ENCODE data around the gene TCF20.

DNA sequence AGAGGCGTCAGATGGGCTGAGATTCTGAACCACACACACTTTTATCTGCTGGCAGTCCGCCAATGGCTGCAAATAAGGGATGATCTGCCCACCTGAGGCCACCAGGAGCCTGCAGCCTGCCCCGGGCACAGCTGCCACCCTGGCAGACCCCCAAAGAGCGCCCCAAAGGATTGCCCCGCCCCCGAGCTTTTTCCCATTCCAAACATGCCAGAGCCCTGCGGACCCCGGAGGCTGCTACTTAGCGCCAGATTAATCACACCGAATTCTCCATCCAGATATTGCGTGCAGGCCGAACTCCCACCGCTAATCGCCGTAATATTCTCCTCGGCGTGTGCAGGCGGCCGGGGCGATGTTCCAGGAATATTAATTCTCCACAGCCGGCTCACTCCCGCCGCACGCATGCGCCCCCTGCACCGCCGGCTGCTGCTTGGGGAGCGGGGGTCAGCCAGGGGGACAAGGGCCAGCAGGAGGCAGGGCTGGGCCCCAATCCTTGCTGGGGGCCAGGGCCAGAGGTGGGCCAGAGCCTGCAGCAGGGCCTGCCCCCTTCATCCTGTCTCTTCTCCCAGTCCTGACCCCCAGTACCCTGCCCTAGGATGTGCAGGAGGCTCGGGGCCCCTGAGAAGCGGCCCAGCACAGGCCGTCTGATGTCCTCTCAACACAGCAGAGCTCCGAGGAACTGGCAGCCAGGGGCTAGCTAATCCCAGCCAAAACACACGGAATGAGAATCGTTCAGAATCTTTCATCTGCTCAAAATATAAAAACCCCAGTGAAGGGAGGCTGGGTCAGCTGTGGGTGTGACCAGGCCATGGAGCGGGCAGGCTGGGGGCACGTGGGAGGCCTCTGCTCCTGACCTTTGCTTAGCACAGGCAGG lies 19.5 kb upstream of the TCF20 start:
- TF ChIP-seq RARB (CRISPR knock-in tag; IDR thresholded peaks at IDR 0.05), result no peak
- TF ChIP-seq OSR1 (CRISPR knock-in tag; IDR thresholded peaks at IDR 0.05), result no peak
- TF ChIP-seq ZFP30 (CRISPR knock-in tag; IDR thresholded peaks at IDR 0.05), result no peak
- TF ChIP-seq, protein P1, sequence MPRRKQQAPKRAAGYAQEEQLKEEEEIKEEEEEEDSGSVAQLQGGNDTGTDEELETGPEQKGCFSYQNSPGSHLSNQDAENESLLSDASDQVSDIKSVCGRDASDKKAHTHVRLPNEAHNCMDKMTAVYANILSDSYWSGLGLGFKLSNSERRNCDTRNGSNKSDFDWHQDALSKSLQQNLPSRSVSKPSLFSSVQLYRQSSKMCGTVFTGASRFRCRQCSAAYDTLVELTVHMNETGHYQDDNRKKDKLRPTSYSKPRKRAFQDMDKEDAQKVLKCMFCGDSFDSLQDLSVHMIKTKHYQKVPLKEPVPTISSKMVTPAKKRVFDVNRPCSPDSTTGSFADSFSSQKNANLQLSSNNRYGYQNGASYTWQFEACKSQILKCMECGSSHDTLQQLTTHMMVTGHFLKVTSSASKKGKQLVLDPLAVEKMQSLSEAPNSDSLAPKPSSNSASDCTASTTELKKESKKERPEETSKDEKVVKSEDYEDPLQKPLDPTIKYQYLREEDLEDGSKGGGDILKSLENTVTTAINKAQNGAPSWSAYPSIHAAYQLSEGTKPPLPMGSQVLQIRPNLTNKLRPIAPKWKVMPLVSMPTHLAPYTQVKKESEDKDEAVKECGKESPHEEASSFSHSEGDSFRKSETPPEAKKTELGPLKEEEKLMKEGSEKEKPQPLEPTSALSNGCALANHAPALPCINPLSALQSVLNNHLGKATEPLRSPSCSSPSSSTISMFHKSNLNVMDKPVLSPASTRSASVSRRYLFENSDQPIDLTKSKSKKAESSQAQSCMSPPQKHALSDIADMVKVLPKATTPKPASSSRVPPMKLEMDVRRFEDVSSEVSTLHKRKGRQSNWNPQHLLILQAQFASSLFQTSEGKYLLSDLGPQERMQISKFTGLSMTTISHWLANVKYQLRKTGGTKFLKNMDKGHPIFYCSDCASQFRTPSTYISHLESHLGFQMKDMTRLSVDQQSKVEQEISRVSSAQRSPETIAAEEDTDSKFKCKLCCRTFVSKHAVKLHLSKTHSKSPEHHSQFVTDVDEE (CRISPR knock-in tag; IDR thresholded peaks at IDR 0.05), result no peak
- TF ChIP-seq, protein P2, sequence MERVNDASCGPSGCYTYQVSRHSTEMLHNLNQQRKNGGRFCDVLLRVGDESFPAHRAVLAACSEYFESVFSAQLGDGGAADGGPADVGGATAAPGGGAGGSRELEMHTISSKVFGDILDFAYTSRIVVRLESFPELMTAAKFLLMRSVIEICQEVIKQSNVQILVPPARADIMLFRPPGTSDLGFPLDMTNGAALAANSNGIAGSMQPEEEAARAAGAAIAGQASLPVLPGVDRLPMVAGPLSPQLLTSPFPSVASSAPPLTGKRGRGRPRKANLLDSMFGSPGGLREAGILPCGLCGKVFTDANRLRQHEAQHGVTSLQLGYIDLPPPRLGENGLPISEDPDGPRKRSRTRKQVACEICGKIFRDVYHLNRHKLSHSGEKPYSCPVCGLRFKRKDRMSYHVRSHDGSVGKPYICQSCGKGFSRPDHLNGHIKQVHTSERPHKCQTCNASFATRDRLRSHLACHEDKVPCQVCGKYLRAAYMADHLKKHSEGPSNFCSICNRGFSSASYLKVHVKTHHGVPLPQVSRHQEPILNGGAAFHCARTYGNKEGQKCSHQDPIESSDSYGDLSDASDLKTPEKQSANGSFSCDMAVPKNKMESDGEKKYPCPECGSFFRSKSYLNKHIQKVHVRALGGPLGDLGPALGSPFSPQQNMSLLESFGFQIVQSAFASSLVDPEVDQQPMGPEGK (CRISPR knock-in tag; IDR thresholded peaks at IDR 0.05; ENCODE audit: borderline replicate concordance), result no peak
- no peak for TF ChIP-seq PPARA (CRISPR knock-in tag; IDR thresholded peaks at IDR 0.05; ENCODE audit: borderline replicate concordance)
